GM18507 (cell line): ENCODE measurements around the gene POLR1B.
"Not testable (repeated sequence)": the region's sequence is repeated elsewhere in the genome, so short reads cannot be mapped to it uniquely, and the experiment has no call there.

Experiments used
- DNase-seq: peaks from one replicate; pipeline ENCODE4 v3.0.0; 2011; ENCODE audit warnings: low read depth; ENCODE audit not compliant: insufficient read length; ENCODE audit errors: extremely low spot score
- FAIRE-seq: peaks from 2 replicates; lab custom pipeline; 2011; peaks lifted over from hg19 to GRCh38; lab: Jason Lieb, UNC

The POLR1B gene

GRCh38 chr2:112536665-112537064, 5.6 kb upstream of the POLR1B start:
- FAIRE-seq, DNase-seq: not testable (repeated sequence)

GRCh38 chr2:112539306-112539705, 3.0 kb upstream of the POLR1B start:
- FAIRE-seq (no peak), DNase-seq (no peak)

- FAIRE-seq (no peak), DNase-seq (no peak)
Measured at GRCh38 chr2:112540906-112541305, 1.4 kb upstream of the POLR1B start.

- peak; percentile 5 for FAIRE-seq
- DNase-seq: peak; percentile 49
Measured at GRCh38 chr2:112541315-112542122, 746 bp upstream of the POLR1B start.

GRCh38 chr2:112542984-112543661, 858 bp downstream of the POLR1B start:
- FAIRE-seq (peak; percentile 15), DNase-seq (no peak)

- FAIRE-seq (no peak), DNase-seq (no peak)
Measured at GRCh38 chr2:112547333-112547732, 5.1 kb downstream of the POLR1B start.

GRCh38 chr2:112548980-112549379, 6.7 kb downstream of the POLR1B start:
- FAIRE-seq (no peak), DNase-seq (no peak)

GRCh38 chr2:112566104-112566503, 23.8 kb downstream of the POLR1B start:
- FAIRE-seq: peak; percentile 74
- DNase-seq: no peak

GRCh38 chr2:112566508-112566907, 24.2 kb downstream of the POLR1B start:
- not testable (repeated sequence) for DNase-seq
- FAIRE-seq: peak; percentile 50

- FAIRE-seq: no peak
- no peak for DNase-seq
Measured at GRCh38 chr2:112572005-112572404, 29.7 kb downstream of the POLR1B start.

- DNase-seq (no peak), FAIRE-seq (no peak)
Measured at GRCh38 chr2:112577756-112578155, 35.5 kb downstream of the POLR1B start.

GRCh38 chr2:112579241-112579640, 37.0 kb downstream of the POLR1B start:
- FAIRE-seq (no peak), DNase-seq (no peak)

GRCh38 chr2:112580084-112580483, 37.8 kb downstream of the POLR1B start:
- FAIRE-seq: no peak
- DNase-seq: no peak

GRCh38 chr2:112582314-112582746, 40.1 kb downstream of the POLR1B start:
- DNase-seq (no peak), FAIRE-seq (peak; percentile 18)

- DNase-seq (no peak), FAIRE-seq (no peak)
Measured at GRCh38 chr2:112583497-112584133, 41.4 kb downstream of the POLR1B start.

- DNase-seq: peak; percentile 86
- peak; percentile 92 for FAIRE-seq
Measured at GRCh38 chr2:112584134-112584890, 42.0 kb downstream of the POLR1B start, which contains the start of gene CHCHD5. CHCHD5 (plus strand) TSS chr2:112584609; CDS start chr2:112584648, 39 bp downstream.

GRCh38 chr2:112584891-112585250, 42.6 kb downstream of the POLR1B start:
- DNase-seq (no peak), FAIRE-seq (no peak)

GRCh38 chr2:112585400-112585799, 43.1 kb downstream of the POLR1B start:
- FAIRE-seq (no peak), DNase-seq (no peak)

- DNase-seq (no peak), FAIRE-seq (no peak)
Measured at GRCh38 chr2:112585873-112586464, 43.7 kb downstream of the POLR1B start.
